ENCODE data around the gene RCN1.

The RCN1 gene

DNA sequence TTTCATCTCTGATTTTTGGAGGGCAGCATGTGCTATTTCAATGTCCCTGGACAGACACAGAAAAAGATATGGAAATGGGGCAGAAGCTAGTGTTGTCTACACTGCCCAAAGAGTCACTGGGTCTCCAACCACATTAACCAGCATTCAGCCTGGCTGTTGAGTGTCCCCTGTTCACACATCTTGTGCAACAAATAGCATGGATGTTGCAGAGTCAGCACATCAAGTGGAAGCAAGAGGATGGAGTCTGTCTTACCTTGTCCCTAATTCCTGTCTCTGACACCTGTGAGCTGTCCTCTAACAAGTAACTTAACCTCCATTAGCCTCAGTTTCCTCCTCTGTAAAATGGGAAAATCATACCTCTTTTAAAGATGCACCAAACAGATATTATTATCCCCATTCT, 60.2 kb downstream of the RCN1 start:
- DNase-seq (ENCODE audit: extremely low spot score): no peak
- ChIA-PET CTCF (interaction anchor here (0.6 to 1.7 kb wide), 4 partner anchors 10 to 100 kb away, joined by 3 to 4 read pairs (median 4); no protein-coding TSS in a partner anchor), POLR2A (interaction anchor here (1.2 kb wide), 1 partner anchor 50 kb away, joined by 4 read pairs; no protein-coding TSS in a partner anchor)
- TF ChIP-seq ELF4 (IDR thresholded peaks at IDR 0.05) (no peak), FOXK2 (IDR thresholded peaks at IDR 0.05) (no peak), SUZ12 (IDR thresholded peaks at IDR 0.05) (no peak)
- TF ChIP-seq, protein P1, sequence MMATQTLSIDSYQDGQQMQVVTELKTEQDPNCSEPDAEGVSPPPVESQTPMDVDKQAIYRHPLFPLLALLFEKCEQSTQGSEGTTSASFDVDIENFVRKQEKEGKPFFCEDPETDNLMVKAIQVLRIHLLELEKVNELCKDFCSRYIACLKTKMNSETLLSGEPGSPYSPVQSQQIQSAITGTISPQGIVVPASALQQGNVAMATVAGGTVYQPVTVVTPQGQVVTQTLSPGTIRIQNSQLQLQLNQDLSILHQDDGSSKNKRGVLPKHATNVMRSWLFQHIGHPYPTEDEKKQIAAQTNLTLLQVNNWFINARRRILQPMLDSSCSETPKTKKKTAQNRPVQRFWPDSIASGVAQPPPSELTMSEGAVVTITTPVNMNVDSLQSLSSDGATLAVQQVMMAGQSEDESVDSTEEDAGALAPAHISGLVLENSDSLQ (IDR thresholded peaks at IDR 0.05): no peak

DNA sequence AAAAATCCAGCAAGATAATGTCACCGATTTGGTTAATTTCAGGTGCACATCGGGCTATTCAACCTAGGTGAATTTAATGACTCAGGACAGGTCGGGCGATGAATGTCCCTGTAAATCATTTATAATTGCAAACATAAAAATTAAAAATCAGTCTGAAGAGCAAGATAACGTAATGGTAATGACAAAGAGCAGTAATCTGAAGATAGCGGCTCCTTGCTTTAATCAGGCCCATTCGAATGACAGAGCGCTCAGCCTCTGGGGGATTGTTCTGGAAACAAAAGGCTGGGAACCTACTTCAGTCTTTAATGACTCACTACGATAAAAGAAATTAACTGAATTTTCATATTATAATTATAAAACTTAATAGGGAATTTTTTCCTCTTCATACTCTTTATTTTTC, 61.3 kb downstream of the RCN1 start:
- ChIA-PET CTCF (interaction anchor here (0.6 kb wide), 2 partner anchors 20 to 1245 kb away, joined by 3 to 4 read pairs; no protein-coding TSS in a partner anchor), POLR2A (no interaction called here)
- DNase-seq (ENCODE audit: extremely low spot score): no peak
- TF ChIP-seq, protein P1 (IDR thresholded peaks at IDR 0.05): no peak
- no peak for TF ChIP-seq HDGF (IDR thresholded peaks at IDR 0.05; ENCODE audit: borderline replicate concordance)
- TF ChIP-seq SUZ12 (IDR thresholded peaks at IDR 0.05): no peak
- no peak for TF ChIP-seq TARDBP (IDR thresholded peaks at IDR 0.05)

DNA sequence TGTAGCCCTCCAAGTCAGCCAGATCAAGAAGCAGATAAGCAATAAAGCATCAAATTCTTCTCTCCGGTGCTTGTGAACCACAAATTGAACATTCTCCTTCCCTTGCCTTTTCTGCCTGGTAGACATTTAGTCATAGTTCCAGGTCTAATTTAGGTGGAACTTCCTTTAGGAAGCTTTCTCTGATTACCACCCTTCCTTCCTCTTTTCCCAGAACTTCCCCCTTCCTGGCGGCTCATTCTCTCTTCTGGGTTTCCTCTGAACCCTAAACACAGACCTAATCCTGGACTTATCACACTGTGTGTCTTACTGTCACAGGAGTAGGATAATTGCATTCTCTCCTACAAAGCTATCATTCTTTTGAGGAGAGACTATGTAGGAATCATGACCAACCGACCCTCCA, 61.9 kb downstream of the RCN1 start:
- CTCF ChIA-PET: interaction anchor here (0.6 kb wide), 1 partner anchor 1245 kb away, joined by 4 read pairs; no protein-coding TSS in a partner anchor
- TF ChIP-seq ZNF384 (IDR thresholded peaks at IDR 0.05) (no peak), LEF1 (IDR thresholded peaks at IDR 0.05; ENCODE audit: borderline replicate concordance) (no peak), SP1 (IDR thresholded peaks at IDR 0.05) (no peak), FOXK2 (IDR thresholded peaks at IDR 0.05) (no peak), HDGF (IDR thresholded peaks at IDR 0.05; ENCODE audit: borderline replicate concordance) (no peak), ARNT (IDR thresholded peaks at IDR 0.05) (no peak), FOXM1 (IDR thresholded peaks at IDR 0.05; ENCODE audit: borderline replicate concordance) (no peak), CTBP1 (IDR thresholded peaks at IDR 0.05; ENCODE audit: borderline replicate concordance) (no peak)
- DNase-seq (ENCODE audit: extremely low spot score): no peak
- POLR2A ChIA-PET: no interaction called here

DNA sequence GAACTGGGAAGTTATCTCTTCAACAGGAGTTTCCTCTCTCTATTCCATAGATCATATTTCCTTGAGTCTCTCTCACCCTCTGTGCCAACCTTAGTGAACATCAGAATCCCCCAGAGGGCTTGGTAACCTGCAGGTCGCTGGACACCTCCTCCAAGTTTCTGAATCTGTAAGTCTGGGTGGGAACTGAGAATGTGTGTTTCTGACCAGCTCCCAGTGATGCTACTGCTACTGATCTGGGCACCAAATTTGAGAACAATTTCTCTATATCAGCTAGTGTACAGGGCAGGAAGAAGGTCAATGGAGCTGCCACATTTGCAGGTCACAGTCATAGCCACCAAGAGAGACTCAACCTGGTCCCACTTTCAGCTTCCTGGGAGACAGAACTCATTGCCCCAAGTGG, 62.9 kb downstream of the RCN1 start:
- CTCF ChIA-PET: interaction anchor here (0.7 kb wide), 1 partner anchor 749 kb away, joined by 4 read pairs; no protein-coding TSS in a partner anchor
- POLR2A ChIA-PET: interaction anchor here (1.0 kb wide), 1 partner anchor 63 kb away, joined by 3 read pairs; the partner anchor contains the start of gene RCN1
- TF ChIP-seq LEF1 (IDR thresholded peaks at IDR 0.05; ENCODE audit: borderline replicate concordance) (no peak), L3MBTL2 (conservative IDR thresholded peaks at IDR 0.05) (no peak), FOXM1 (IDR thresholded peaks at IDR 0.05; ENCODE audit: borderline replicate concordance) (no peak), BHLHE40 (IDR thresholded peaks at IDR 0.05; ENCODE audit: borderline replicate concordance) (no peak), FOXA1 (IDR thresholded peaks at IDR 0.05) (no peak)
- TF ChIP-seq, protein P1 (IDR thresholded peaks at IDR 0.05): no peak
- no peak for DNase-seq (ENCODE audit: extremely low spot score)

DNA sequence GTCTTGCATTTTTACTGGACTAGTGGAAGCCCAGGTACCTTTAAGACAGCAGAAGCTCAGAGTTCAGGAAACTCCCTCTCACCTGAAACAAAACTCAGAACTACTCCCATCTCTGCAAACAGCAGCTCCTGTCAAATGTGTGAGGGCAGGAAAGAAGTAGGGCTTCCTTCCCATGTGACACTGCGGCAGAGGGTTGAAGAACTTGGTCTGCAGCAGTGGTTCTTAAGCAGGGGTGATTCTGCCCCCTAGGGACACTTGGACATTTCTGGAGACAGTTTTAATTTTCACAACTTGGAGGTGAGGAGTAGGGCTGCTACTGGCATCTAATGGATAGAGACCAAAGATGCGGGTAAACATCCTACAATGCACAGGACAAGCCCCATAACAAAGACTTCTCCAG, 63.4 kb downstream of the RCN1 start:
- POLR2A ChIA-PET: interaction anchor here (1.0 kb wide), 1 partner anchor 64 kb away, joined by 3 read pairs; the partner anchor contains the start of gene RCN1
- DNase-seq (ENCODE audit: extremely low spot score): no peak
- TF ChIP-seq LEF1 (IDR thresholded peaks at IDR 0.05; ENCODE audit: borderline replicate concordance) (no peak), BHLHE40 (IDR thresholded peaks at IDR 0.05; ENCODE audit: borderline replicate concordance) (no peak), TARDBP (IDR thresholded peaks at IDR 0.05) (no peak), NFRKB (IDR thresholded peaks at IDR 0.05) (no peak)
- CTCF ChIA-PET: interaction anchor here (0.7 kb wide), 1 partner anchor 300 kb away, joined by 3 read pairs; no protein-coding TSS in a partner anchor

Data from HEK293T (cell line).